Tibial nerve (tissue), 4 donors: ENCODE data around the gene UMAD1. TPM values are rescaled to one million over a fixed set of nuclear protein-coding genes. Genes with fewer than 3 reads are reported as not detected.

ENCODE experiments used
- DNase-seq, 2 donors: peaks; one replicate each; pipeline ENCODE4 v3.0.0-alpha.2; 2019; ENCODE audit warnings: low spot score in 2 of 2
- H3K27ac ChIP-seq, 4 donors: fragments of 200-600 bp; sonication (generic) in 3 of 4; one replicate each; pipeline ENCODE4 v1.5.1; 2017 to 2019; ENCODE audit warnings: mild to moderate bottlenecking in 1 of 4
- H3K27me3 ChIP-seq, 2 donors: fragments of 200-600 bp; sonication (generic) in 1 of 2; one replicate each; pipeline versions ENCODE4 v1.5.1 to v1.6.0; 2017 to 2019
- H3K36me3 ChIP-seq, 3 donors: fragments of 200-600 bp; sonication (generic); one replicate each; pipeline ENCODE4 v1.5.1; 2018 to 2019
- H3K4me1 ChIP-seq, 4 donors: fragments of 200-600 bp; sonication (generic) in 3 of 4; one replicate each; pipeline ENCODE4 v1.5.1; 2017 to 2019
- H3K4me3 ChIP-seq, 4 donors: fragments of 200-600 bp; sonication (generic) in 3 of 4; one replicate each; pipeline ENCODE4 v1.5.1; 2017 to 2019; ENCODE audit warnings: mild to moderate bottlenecking in 1 of 4, moderate library complexity in 1 of 4
- H3K9me3 ChIP-seq, 4 donors: fragments of 200-600 bp; sonication (generic) in 3 of 4; one replicate each; pipeline ENCODE4 v1.5.1; 2017 to 2019
- EP300 ChIP-seq, 2 donors: sonication (generic); formaldehyde crosslinking; IDR thresholded peaks; one replicate each; pipeline ENCODE4 v1.6.1; 2017; ENCODE audit warnings: antibody characterized with exemption in 2 of 2, mild to moderate bottlenecking in 1 of 2
- POLR2A ChIP-seq, 2 donors: fragments of 450-650 bp; IDR thresholded peaks; one replicate each; pipeline ENCODE4 v1.6.1; 2017; ENCODE audit warnings: antibody characterized with exemption in 2 of 2, mild to moderate bottlenecking in 2 of 2, moderate library complexity in 2 of 2
- WGBS, 2 donors: methylation state at CpG; one replicate each; pipeline ENCODE4 v1.1.5; 2018; 5-methylcytosine and 5-hydroxymethylcytosine counted together
- total RNA-seq, 4 donors: library from RNA; depleted of rRNA; stranded (reverse); fragments of >200 nt; gene quantifications; one replicate each; pipeline ENCODE4 v1.1.0, GENCODE V29; 2016
- TF ChIP-seq, protein P1 (sequence below), 5 experiments: fragments of 200-600 bp in 3 of 5; fragments of 450-650 bp in 2 of 5; sonication (generic) in 3 of 5; IDR thresholded peaks; one replicate each; pipeline ENCODE4 v1.5.1; 2016 to 2019; ENCODE audit warnings: antibody characterized with exemption in 5 of 5, mild to moderate bottlenecking in 3 of 5, moderate library complexity in 2 of 5

The UMAD1 gene
- total RNA-seq, 4 donors from 2014 or later, result 6.0 to 14.9 (median 10.2) TPM

DNA sequence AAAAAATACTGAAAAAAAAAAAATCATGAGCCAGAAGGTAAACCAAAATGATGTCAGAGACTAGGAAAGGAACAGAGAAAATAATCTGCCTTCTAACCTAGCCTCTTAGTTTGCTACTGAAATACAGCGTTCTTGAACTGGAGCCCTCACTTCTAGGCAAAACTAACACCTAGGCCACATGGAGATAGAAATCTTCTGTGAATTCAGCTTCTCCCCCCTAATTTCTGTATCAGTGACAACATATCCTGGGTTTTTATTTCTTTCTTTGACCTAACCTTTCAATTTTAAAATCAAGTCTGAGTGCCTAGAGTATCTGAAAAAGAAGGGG lies 228.0 kb downstream of the UMAD1 start:
- Histone ChIP-seq H3K9me3 (no peaks in the 10 kb centered on the region), H3K4me3 (no peak overlapping the region), H3K27me3 (no peaks in the 10 kb centered on the region), H3K27ac (no peak overlapping the region), H3K36me3 (peaks cover 0 to 4% (median 0%) of the 10 kb centered on the region in 3 donors), H3K4me1 (peaks cover 0 to 8% (median 0%) of the 10 kb centered on the region in 4 donors)
- no peak for DNase-seq
- 45 to 96% methylated on average over 1 of the region's 1 CpG for WGBS, 2 donors
- TF ChIP-seq EP300 (IDR thresholded peaks at IDR 0.05) (no peak), POLR2A (IDR thresholded peaks at IDR 0.05) (no peak)
- TF ChIP-seq, protein P1, sequence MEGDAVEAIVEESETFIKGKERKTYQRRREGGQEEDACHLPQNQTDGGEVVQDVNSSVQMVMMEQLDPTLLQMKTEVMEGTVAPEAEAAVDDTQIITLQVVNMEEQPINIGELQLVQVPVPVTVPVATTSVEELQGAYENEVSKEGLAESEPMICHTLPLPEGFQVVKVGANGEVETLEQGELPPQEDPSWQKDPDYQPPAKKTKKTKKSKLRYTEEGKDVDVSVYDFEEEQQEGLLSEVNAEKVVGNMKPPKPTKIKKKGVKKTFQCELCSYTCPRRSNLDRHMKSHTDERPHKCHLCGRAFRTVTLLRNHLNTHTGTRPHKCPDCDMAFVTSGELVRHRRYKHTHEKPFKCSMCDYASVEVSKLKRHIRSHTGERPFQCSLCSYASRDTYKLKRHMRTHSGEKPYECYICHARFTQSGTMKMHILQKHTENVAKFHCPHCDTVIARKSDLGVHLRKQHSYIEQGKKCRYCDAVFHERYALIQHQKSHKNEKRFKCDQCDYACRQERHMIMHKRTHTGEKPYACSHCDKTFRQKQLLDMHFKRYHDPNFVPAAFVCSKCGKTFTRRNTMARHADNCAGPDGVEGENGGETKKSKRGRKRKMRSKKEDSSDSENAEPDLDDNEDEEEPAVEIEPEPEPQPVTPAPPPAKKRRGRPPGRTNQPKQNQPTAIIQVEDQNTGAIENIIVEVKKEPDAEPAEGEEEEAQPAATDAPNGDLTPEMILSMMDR (IDR thresholded peaks at IDR 0.05), result no peak

DNA sequence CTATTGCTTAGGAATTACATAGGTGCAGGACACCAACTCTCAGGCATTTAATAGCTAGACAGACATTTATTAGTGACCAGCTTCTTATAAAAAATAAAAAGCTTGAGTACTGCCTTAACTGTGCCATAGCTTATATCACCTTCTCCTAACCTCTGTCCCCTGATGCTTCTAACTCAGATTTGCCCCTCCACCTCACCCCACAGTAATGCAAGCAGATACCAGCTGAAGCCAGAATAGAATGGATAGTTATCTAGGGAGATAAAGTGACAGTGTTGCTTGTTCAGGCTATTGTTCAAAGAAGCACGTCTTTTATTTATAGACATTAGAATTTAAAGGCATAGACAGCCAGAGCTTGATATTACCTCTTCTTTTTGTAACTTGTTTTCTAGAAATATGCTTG lies 228.5 kb downstream of the UMAD1 start:
- 0 to 17% methylated on average over 1 of the region's 1 CpG for WGBS, 2 donors
- H3K4me1 ChIP-seq, result peaks cover 0 to 8% (median 0%) of the 10 kb centered on the region in 4 donors
- no peaks in the 10 kb centered on the region for H3K9me3 ChIP-seq

DNA sequence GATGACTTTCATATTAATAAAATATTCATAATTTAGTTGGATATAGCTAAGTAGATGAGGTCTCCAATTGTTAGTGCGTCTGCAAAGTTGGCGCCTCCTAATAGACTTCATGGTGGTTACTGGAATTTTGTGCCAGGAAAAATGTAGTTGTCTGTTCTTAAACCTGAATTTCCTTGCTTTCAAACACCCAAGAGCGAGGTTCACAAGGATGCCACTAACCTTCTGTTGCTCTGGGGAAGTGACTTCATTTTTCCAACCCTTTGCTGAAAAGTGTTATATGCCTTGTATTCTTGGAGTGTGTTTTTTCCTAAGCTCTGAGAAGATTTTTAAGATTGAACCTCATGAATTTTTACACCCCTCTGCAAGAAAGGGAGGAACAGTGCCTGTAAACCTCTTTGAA lies 229.1 kb downstream of the UMAD1 start:
- DNase-seq, result no peak
- H3K9me3 ChIP-seq, result peaks cover 0 to 3% (median 0%) of the 10 kb centered on the region in 4 donors
- no peaks in the 10 kb centered on the region for H3K27me3 ChIP-seq
- 90 to 93% methylated on average over 3 of the region's 3 CpGs for WGBS, 2 donors
- H3K4me3 ChIP-seq, result no peak overlapping the region
- H3K4me1 ChIP-seq, result peaks cover 0 to 8% (median 0%) of the 10 kb centered on the region in 4 donors
- no peak for TF ChIP-seq EP300 (IDR thresholded peaks at IDR 0.05)
- TF ChIP-seq, protein P1 (IDR thresholded peaks at IDR 0.05), result no peak
- TF ChIP-seq POLR2A (IDR thresholded peaks at IDR 0.05), result no peak
- peaks cover 0 to 14% (median 0%) of the 10 kb centered on the region in 3 donors for H3K36me3 ChIP-seq
- H3K27ac ChIP-seq, result no peak overlapping the region

More for the DNA sequence above, 228.5 kb downstream of the UMAD1 start:
- H3K27me3 ChIP-seq, result no peaks in the 10 kb centered on the region
- TF ChIP-seq, protein P1 (IDR thresholded peaks at IDR 0.05), result no peak
- TF ChIP-seq POLR2A (IDR thresholded peaks at IDR 0.05) (no peak), EP300 (IDR thresholded peaks at IDR 0.05) (no peak)
- no peak overlapping the region for H3K27ac ChIP-seq
- no peak overlapping the region for H3K4me3 ChIP-seq
- H3K36me3 ChIP-seq, result peaks cover 0 to 9% (median 0%) of the 10 kb centered on the region in 3 donors
- DNase-seq, result no peak

DNA sequence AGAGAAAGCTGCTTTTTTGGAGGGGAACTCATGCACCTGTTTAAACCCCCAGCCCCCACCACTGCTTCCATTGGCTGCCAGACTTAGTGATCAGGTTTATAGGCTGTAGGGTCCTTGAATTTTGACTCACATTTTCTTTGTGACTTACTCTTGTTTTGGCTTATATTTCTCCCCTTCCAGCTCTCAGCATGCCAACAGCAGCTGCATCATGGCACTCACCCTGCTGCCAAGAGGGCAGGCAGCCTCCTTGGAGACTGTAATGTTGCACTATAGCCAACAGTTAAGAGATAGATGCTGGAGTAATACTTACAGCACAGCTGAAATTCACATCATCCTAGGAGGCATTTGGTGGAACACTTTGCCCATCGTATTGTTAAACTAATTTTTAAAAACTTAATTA lies 230.0 kb downstream of the UMAD1 start:
- DNase-seq, result no peak
- H3K27ac ChIP-seq, result no peak overlapping the region
- H3K4me1 ChIP-seq, result peaks cover 0 to 8% (median 0%) of the 10 kb centered on the region in 4 donors
- peaks cover 0 to 3% (median 0%) of the 10 kb centered on the region in 4 donors for H3K9me3 ChIP-seq
- TF ChIP-seq POLR2A (IDR thresholded peaks at IDR 0.05) (no peak), EP300 (IDR thresholded peaks at IDR 0.05) (no peak)
- TF ChIP-seq, protein P1 (IDR thresholded peaks at IDR 0.05), result no peak
- H3K4me3 ChIP-seq, result no peak overlapping the region
- H3K36me3 ChIP-seq, result peaks cover 0 to 15% (median 0%) of the 10 kb centered on the region in 3 donors
- WGBS, 2 donors, result 82 to 92% methylated on average over 1 of the region's 1 CpG
- H3K27me3 ChIP-seq, result no peaks in the 10 kb centered on the region

DNA sequence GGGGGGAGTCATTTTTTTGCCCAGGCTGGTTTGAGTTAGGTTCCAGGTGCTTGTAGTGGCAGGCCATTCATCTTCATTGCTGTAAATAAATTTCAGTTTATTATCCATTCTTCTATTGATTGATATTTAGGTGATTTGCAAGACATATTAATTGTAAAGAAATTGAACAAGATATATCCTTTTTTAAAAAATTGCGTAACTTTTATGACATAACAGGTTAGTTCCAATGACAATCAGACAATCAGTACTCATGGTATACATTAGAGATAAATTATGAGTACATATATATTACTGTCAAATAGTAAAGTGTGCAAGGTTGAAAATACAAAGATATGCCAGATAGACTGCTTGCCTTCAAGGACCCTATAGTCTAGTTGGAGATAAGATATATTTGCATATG lies 235.9 kb downstream of the UMAD1 start:
- H3K4me1 ChIP-seq, result no peaks in the 10 kb centered on the region
- peaks cover 0 to 19% (median 0%) of the 10 kb centered on the region in 3 donors for H3K36me3 ChIP-seq
- H3K27ac ChIP-seq, result no peak overlapping the region
- H3K9me3 ChIP-seq, result peaks cover 0 to 3% (median 0%) of the 10 kb centered on the region in 4 donors
- TF ChIP-seq, protein P1 (IDR thresholded peaks at IDR 0.05), result no peak
- no peak for TF ChIP-seq EP300 (IDR thresholded peaks at IDR 0.05)
- DNase-seq, result no peak
- 96 to 98% methylated on average over 1 of the region's 1 CpG for WGBS, 2 donors
- H3K4me3 ChIP-seq, result no peak overlapping the region
- no peaks in the 10 kb centered on the region for H3K27me3 ChIP-seq
